Measurements from ENCODE around the gene ZNF655.

Gene ZNF655

GRCh38 chr7:99623091-99623693 lies 64.8 kb downstream of the ZNF655 start:
- no peak overlapping the region for H3K27ac ChIP-seq (ENCODE audit: low read depth, low read length)
- peaks cover 12% of the 10 kb centered on the region; the same call in 1 of the 2 replicates for H3K36me3 ChIP-seq (ENCODE audit: insufficient read depth, low read length)
- no peak overlapping the region for H3K4me3 ChIP-seq (ENCODE audit: low read depth, low read length)
- H3K27me3 ChIP-seq (ENCODE audit: insufficient read depth, low read length): no peaks in the 10 kb centered on the region
- peaks cover 8% of the 10 kb centered on the region for H3K4me1 ChIP-seq (ENCODE audit: control insufficient read depth, insufficient read depth, low read length, unreplicated experiment)
- H2AFZ ChIP-seq (ENCODE audit: low read length, unreplicated experiment): no peak overlapping the region
- H3K79me2 ChIP-seq (ENCODE audit: control insufficient read depth, insufficient read depth, low read length, unreplicated experiment): peaks cover 5% of the 10 kb centered on the region

GRCh38 chr7:99623702-99624447 lies 65.4 kb downstream of the ZNF655 start:
- peaks cover 2% of the 10 kb centered on the region for H3K4me1 ChIP-seq (ENCODE audit: control insufficient read depth, insufficient read depth, low read length, unreplicated experiment)
- no peak overlapping the region for H3K4me3 ChIP-seq (ENCODE audit: low read depth, low read length)
- H3K27me3 ChIP-seq (ENCODE audit: insufficient read depth, low read length): no peaks in the 10 kb centered on the region
- H3K36me3 ChIP-seq (ENCODE audit: insufficient read depth, low read length): peaks cover 12% of the 10 kb centered on the region; the same call in 1 of the 2 replicates
- H3K27ac ChIP-seq (ENCODE audit: low read depth, low read length): no peak overlapping the region
- no peak overlapping the region for H2AFZ ChIP-seq (ENCODE audit: low read length, unreplicated experiment)
- H3K79me2 ChIP-seq (ENCODE audit: control insufficient read depth, insufficient read depth, low read length, unreplicated experiment): no peaks in the 10 kb centered on the region

GRCh38 chr7:99624484-99624883 lies 66.0 kb downstream of the ZNF655 start:
- Histone ChIP-seq H2AFZ (ENCODE audit: low read length, unreplicated experiment) (no peak overlapping the region), H3K36me3 (ENCODE audit: insufficient read depth, low read length) (peaks cover 12% of the 10 kb centered on the region; the same call in 1 of the 2 replicates), H3K4me3 (ENCODE audit: low read depth, low read length) (no peak overlapping the region), H3K27ac (ENCODE audit: low read depth, low read length) (no peak overlapping the region), H3K79me2 (ENCODE audit: control insufficient read depth, insufficient read depth, low read length, unreplicated experiment) (no peaks in the 10 kb centered on the region), H3K4me1 (ENCODE audit: control insufficient read depth, insufficient read depth, low read length, unreplicated experiment) (no peaks in the 10 kb centered on the region), H3K27me3 (ENCODE audit: insufficient read depth, low read length) (no peaks in the 10 kb centered on the region)

GRCh38 chr7:99625321-99625720 lies 66.9 kb downstream of the ZNF655 start:
- no peaks in the 10 kb centered on the region for H3K79me2 ChIP-seq (ENCODE audit: control insufficient read depth, insufficient read depth, low read length, unreplicated experiment)
- H3K4me1 ChIP-seq (ENCODE audit: control insufficient read depth, insufficient read depth, low read length, unreplicated experiment): no peaks in the 10 kb centered on the region
- peaks cover 7% of the 10 kb centered on the region; the same call in 1 of the 2 replicates for H3K36me3 ChIP-seq (ENCODE audit: insufficient read depth, low read length)
- H2AFZ ChIP-seq (ENCODE audit: low read length, unreplicated experiment): no peak overlapping the region
- H3K27me3 ChIP-seq (ENCODE audit: insufficient read depth, low read length): no peaks in the 10 kb centered on the region
- no peak overlapping the region for H3K4me3 ChIP-seq (ENCODE audit: low read depth, low read length)
- H3K27ac ChIP-seq (ENCODE audit: low read depth, low read length): no peak overlapping the region

GRCh38 chr7:99625961-99626360 lies 67.5 kb downstream of the ZNF655 start:
- Histone ChIP-seq H3K27me3 (ENCODE audit: insufficient read depth, low read length) (no peaks in the 10 kb centered on the region), H3K4me1 (ENCODE audit: control insufficient read depth, insufficient read depth, low read length, unreplicated experiment) (no peaks in the 10 kb centered on the region), H2AFZ (ENCODE audit: low read length, unreplicated experiment) (no peak overlapping the region), H3K79me2 (ENCODE audit: control insufficient read depth, insufficient read depth, low read length, unreplicated experiment) (no peaks in the 10 kb centered on the region), H3K4me3 (ENCODE audit: low read depth, low read length) (no peak overlapping the region), H3K36me3 (ENCODE audit: insufficient read depth, low read length) (peaks cover 7% of the 10 kb centered on the region; the same call in 1 of the 2 replicates), H3K27ac (ENCODE audit: low read depth, low read length) (no peak overlapping the region)
